Stimulated activated CD8-positive, alpha-beta memory T cell treated with anti-CD3 and anti-CD28 coated beads, Interleukin-12 subunit alpha, Interleukin-12 subunit beta, amount 100 ng/mL, for 24 hours (primary cell): ENCODE measurements around the gene AGO4.

ENCODE experiments used
- DNase-seq: peaks from one replicate; pipeline ENCODE4 v3.0.0-alpha.2; 2020; ENCODE audit errors: extremely low read depth

The AGO4 gene

DNA sequence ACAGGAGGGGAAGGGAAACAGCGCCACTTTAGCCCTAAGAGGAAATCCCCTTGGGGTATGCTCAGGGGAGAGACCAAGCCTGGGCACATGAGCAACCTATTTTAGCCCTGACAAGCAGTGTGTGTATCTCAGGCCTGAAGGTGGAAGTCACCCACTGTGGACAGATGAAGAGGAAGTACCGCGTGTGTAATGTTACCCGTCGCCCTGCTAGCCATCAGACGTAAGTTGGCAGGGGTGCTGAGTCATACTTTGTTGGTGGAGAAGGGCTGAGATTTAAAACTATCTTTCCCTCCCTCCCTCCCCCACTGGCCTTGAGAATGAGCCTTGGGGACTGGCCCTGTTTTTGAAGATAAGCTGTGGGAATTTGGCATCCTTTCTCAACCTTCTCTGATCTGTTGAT, 86.4 kb downstream of the AGO4 start:
- no peak for DNase-seq

DNA sequence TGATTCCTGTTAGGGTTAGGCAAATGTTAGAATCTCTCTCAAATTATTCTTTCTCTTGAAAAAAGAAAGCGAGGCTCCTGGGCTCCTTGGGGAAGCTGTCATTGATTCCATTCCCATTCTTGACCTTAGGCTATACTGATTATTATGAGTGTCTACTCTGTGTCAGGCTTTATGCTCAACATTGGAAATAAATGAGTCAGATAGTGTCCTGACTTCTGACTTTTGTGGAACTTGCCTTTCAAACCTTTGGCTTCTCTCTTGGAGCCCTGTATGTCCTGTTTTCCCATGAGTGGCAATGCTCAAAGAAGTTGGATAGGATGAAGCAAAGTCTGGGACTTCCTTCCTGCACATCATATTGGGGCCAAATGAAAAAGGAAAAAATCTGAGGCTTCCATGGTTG, 86.8 kb downstream of the AGO4 start:
- no peak for DNase-seq

GRCh38 chr1:35899941-35900340, 92.1 kb downstream of the AGO4 start:
- DNase-seq = no peak

DNA sequence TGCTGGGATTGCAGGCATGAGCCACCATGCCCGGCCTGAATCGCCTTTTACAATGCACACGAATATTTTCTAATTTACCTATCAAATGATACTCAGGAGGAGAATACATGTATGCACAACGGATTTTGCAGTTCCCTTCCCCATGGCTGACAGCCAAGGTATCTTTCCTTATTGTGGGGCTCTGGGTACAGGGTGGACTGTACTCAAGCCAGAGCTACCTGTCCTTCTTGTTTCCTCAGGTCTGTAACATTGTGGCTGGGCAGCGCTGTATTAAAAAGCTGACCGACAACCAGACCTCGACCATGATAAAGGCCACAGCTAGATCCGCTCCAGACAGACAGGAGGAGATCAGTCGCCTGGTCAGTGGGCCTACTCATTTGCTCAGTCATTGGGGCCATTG, 93.4 kb downstream of the AGO4 start:
- DNase-seq = no peak

DNA sequence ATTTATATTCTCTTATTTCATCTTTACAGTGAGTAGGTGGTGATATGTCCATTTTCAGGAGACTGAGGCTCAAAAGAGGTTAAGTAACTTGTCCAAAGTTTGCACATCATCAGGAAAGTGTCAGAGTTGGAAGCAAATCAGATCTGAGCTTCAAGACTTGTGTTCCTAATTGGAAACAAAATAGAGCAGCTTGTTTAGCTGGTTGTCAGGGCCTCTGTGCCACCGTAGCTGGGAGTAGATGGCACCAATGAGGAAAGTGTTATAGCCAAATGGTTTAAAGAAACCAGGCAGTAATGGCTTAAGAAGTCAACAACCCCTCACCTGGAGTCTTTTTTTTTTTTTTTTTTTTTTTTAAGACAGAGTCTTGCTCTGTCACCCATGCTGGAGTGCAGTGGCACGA, 94.9 kb downstream of the AGO4 start:
- no peak for DNase-seq
